CD14-positive monocyte (primary cell): Measurements from ENCODE around the gene SSR3. TPM values are rescaled to one million over a fixed set of nuclear protein-coding genes. Genes with fewer than 3 reads are reported as not detected.

Experiments
- DNase-seq, 3 donors: peaks; one replicate each; pipeline ENCODE4 v3.0.0-alpha.2; 2011 to 2022
- H2AFZ ChIP-seq: 2 replicates; pipeline ENCODE4 v1.6.0; 2012; ENCODE audit warnings: mild to moderate bottlenecking, low read depth, low read length, inconsistent platforms; ENCODE audit not compliant: insufficient read depth, poor library complexity, severe bottlenecking
- H3K27ac ChIP-seq, 2 donors: 1 replicate in 1 of 2; 2 replicates in 1 of 2; pipeline ENCODE4 v1.5.1; 2012 to 2013; ENCODE audit warnings: low read length in 2 of 2, control low read depth in 1 of 2, inconsistent platforms in 1 of 2, low read depth in 1 of 2, mild to moderate bottlenecking in 1 of 2
- H3K27me3 ChIP-seq, 2 donors: one replicate each; pipeline versions ENCODE4 v1.6.0 to v1.6.1; 2011 to 2013; ENCODE audit warnings: low read length in 2 of 2; ENCODE audit not compliant: control insufficient read depth in 2 of 2, insufficient read depth in 2 of 2
- H3K36me3 ChIP-seq, 2 donors: replicated peaks in 1 of 2; 1 replicate in 1 of 2; 2 replicates in 1 of 2; pipeline versions ENCODE4 v1.5.1 to v1.6.1; 2012 to 2013; ENCODE audit warnings: low read length in 2 of 2, control low read depth in 1 of 2, inconsistent platforms in 1 of 2, mild to moderate bottlenecking in 1 of 2; ENCODE audit not compliant: insufficient read depth in 2 of 2, control insufficient read depth in 1 of 2
- H3K4me1 ChIP-seq, 2 donors: 1 replicate in 1 of 2; 2 replicates in 1 of 2; pipeline versions ENCODE4 v1.5.1 to v1.6.1; 2012 to 2013; ENCODE audit warnings: low read length in 2 of 2, control low read depth in 1 of 2, inconsistent platforms in 1 of 2, mild to moderate bottlenecking in 1 of 2, moderate library complexity in 1 of 2; ENCODE audit not compliant: insufficient read depth in 2 of 2, control insufficient read depth in 1 of 2
- H3K4me2 ChIP-seq: replicated peaks from 2 replicates; pipeline ENCODE3; 2012; ENCODE audit warnings: low read length, moderate library complexity, mild to moderate bottlenecking; ENCODE audit not compliant: poor library complexity, severe bottlenecking; ENCODE audit errors: extremely low read depth
- H3K4me3 ChIP-seq, 3 experiments: fragments of 200-600 bp in 1 of 3; sonication (generic) in 1 of 3; replicated peaks in 1 of 3; 1 replicate in 2 of 3; 2 replicates in 1 of 3; pipeline ENCODE4 v1.5.1; 2011 to 2013; ENCODE audit warnings: low read length in 3 of 3, mild to moderate bottlenecking in 3 of 3, control low read depth in 2 of 3, low read depth in 2 of 3, inconsistent platforms in 1 of 3, moderate library complexity in 1 of 3
- H3K79me2 ChIP-seq: 2 replicates; pipeline ENCODE4 v1.6.0; 2012; ENCODE audit warnings: mild to moderate bottlenecking, control low read depth, inconsistent platforms, low read length, moderate library complexity; ENCODE audit not compliant: insufficient read depth
- H3K9ac ChIP-seq: 2 replicates; pipeline ENCODE4 v1.6.0; 2017; ENCODE audit warnings: low read length, mild to moderate bottlenecking; ENCODE audit not compliant: insufficient read depth, poor library complexity, severe bottlenecking
- H3K9me3 ChIP-seq, 2 donors: replicated peaks in 1 of 2; 1 replicate in 1 of 2; 2 replicates in 1 of 2; pipeline versions ENCODE4 v1.5.1 to v1.6.1; 2012 to 2013; ENCODE audit warnings: low read length in 2 of 2, control low read depth in 1 of 2; ENCODE audit not compliant: control insufficient read depth in 1 of 2, insufficient read depth in 1 of 2
- H4K20me1 ChIP-seq: 2 replicates; pipeline ENCODE4 v1.6.0; 2012; ENCODE audit warnings: mild to moderate bottlenecking, low read length, control low read depth, moderate library complexity; ENCODE audit not compliant: insufficient read depth
- H3K27ac Mint-ChIP-seq, 7 donors: one replicate each; pipeline ENCODE4 v1.8.0; 2020; ENCODE audit warnings: mild to moderate bottlenecking in 7 of 7, mixed read lengths in 7 of 7, moderate library complexity in 6 of 7, inconsistent platforms in 2 of 7
- H3K27me3 Mint-ChIP-seq, 3 donors: one replicate each; pipeline ENCODE4 v1.8.0; 2021 to 2022; ENCODE audit warnings: low read depth in 3 of 3, mild to moderate bottlenecking in 3 of 3, mixed read lengths in 3 of 3, moderate library complexity in 3 of 3, inconsistent platforms in 1 of 3
- H3K36me3 Mint-ChIP-seq, 2 donors: one replicate each; pipeline ENCODE4 v1.8.0; 2020; ENCODE audit warnings: mixed read lengths in 2 of 2, inconsistent platforms in 1 of 2, mild to moderate bottlenecking in 1 of 2
- H3K4me1 Mint-ChIP-seq: one replicate; pipeline ENCODE4 v1.8.0; 2020; ENCODE audit warnings: mild to moderate bottlenecking, mixed read lengths
- H3K4me3 Mint-ChIP-seq, 2 donors: one replicate each; pipeline ENCODE4 v1.8.0; 2020; ENCODE audit warnings: mild to moderate bottlenecking in 2 of 2, mixed read lengths in 2 of 2, moderate library complexity in 1 of 2
- H3K9me3 Mint-ChIP-seq, 7 donors: one replicate each; pipeline ENCODE4 v1.8.0; 2020 to 2022; ENCODE audit warnings: mixed read lengths in 7 of 7, mild to moderate bottlenecking in 6 of 7, moderate library complexity in 6 of 7, inconsistent platforms in 2 of 7
- CTCF ChIP-seq: fragments of 200-600 bp; IDR thresholded peaks from one replicate; pipeline ENCODE4 v1.8.0; 2022; ENCODE audit warnings: antibody characterized with exemption, mild to moderate bottlenecking
- WGBS: methylation state at CpG from one replicate; pipeline ENCODE4 v1.1.5; 2013; ENCODE audit warnings: missing lambda C conversion rate; ENCODE audit not compliant: insufficient coverage; 5-methylcytosine and 5-hydroxymethylcytosine counted together
- intact Hi-C, 2 donors: fragments of 100-400 bp; cut with micrococcal nuclease; formaldehyde crosslinking; loops; one replicate each; pipeline versions ENCODE4 v1.15.0 to v1.15.1; 2023
- polyA plus RNA-seq, 3 donors: library from polyadenylated mRNA; depleted of rRNA in 1 of 3; unstranded in 2 of 3; stranded (reverse) in 1 of 3; fragments of 300-500 nt in 2 of 3; fragments of >200 nt in 1 of 3; fragmentation: Illumina TruSeq in 2 of 3; gene quantifications; 1 replicate in 2 of 3; 2 replicates in 1 of 3; pipeline ENCODE4 v1.2.3, GENCODE V29; 2012 to 2021

Gene SSR3
- polyA plus RNA-seq, 3 donors = 46.6 to 243 (median 230) TPM

- Mint-ChIP-seq H3K4me1 (peaks cover 36% of the 10 kb centered on the region), H3K4me3 (peak overlapping the region; percentile 96 to 98), H3K36me3 (peaks cover 35 to 40% of the 10 kb centered on the region in 2 donors), H3K27ac (peak overlapping the region in 5 of 7 donors; percentile 5 to 96 (median 94)), H3K9me3 (peaks cover 0 to 2% (median 0%) of the 10 kb centered on the region in 7 donors), H3K27me3 (peaks cover 0 to 3% (median 2%) of the 10 kb centered on the region in 3 donors)
- Histone ChIP-seq H3K4me1 (peaks cover 18 to 28% of the 10 kb centered on the region in 2 donors), H3K79me2 (peaks cover 61% of the 10 kb centered on the region), H3K4me2 (peak overlapping the region; percentile 88), H4K20me1 (peaks cover 41% of the 10 kb centered on the region), H3K36me3 (peaks cover 32 to 43% of the 10 kb centered on the region in 2 donors), H3K9me3 (no peaks in the 10 kb centered on the region), H3K27ac (peak overlapping the region in 1 of 2 donors; percentile 93), H3K9ac (peak overlapping the region; percentile 85), H2AFZ (peak overlapping the region; percentile 15), H3K4me3 (peak overlapping the region; percentile 71 to 92 (median 72)), H3K27me3 (no peaks in the 10 kb centered on the region)
- intact Hi-C loops = loop anchor here (5.0 to 10.0 kb wide), 5 partner anchors 51 to 591 kb away; partner anchors contain the start of gene TIPARP (in 1 of the 2)
- DNase-seq = peak in 1 of 3 donors; percentile 51
- 18% methylated on average over 4 of the region's 11 CpGs for WGBS
- TF ChIP-seq CTCF = no peak
Observed at GRCh38 chr3:156553705-156554356, 1.1 kb downstream of the SSR3 start.

- TF ChIP-seq CTCF = no peak
- Histone ChIP-seq H3K9me3 (no peaks in the 10 kb centered on the region), H3K9ac (peak overlapping the region; percentile 85), H3K27ac (peak overlapping the region in 1 of 2 donors; percentile 93), H2AFZ (no peak overlapping the region), H3K4me1 (peaks cover 18 to 28% of the 10 kb centered on the region in 2 donors), H3K27me3 (no peaks in the 10 kb centered on the region), H4K20me1 (peaks cover 46% of the 10 kb centered on the region), H3K4me2 (peak overlapping the region; percentile 88), H3K36me3 (peaks cover 41 to 51% of the 10 kb centered on the region in 2 donors), H3K79me2 (peaks cover 70% of the 10 kb centered on the region), H3K4me3 (peak overlapping the region in 1 of 3 experiments; percentile 92)
- H3K9me3 Mint-ChIP-seq = peaks cover 0 to 2% (median 0%) of the 10 kb centered on the region in 7 donors
- peak overlapping the region in 3 of 7 donors; percentile 30 to 68 (median 30) for H3K27ac Mint-ChIP-seq
- peaks cover 42 to 49% of the 10 kb centered on the region in 2 donors for H3K36me3 Mint-ChIP-seq
- H3K4me1 Mint-ChIP-seq = peaks cover 36% of the 10 kb centered on the region
- intact Hi-C loops = loop anchor here (5.0 to 10.0 kb wide), 5 partner anchors 52 to 592 kb away; partner anchors contain the start of gene TIPARP (in 1 of the 2)
- no peak overlapping the region for H3K4me3 Mint-ChIP-seq
- no peak for DNase-seq
- H3K27me3 Mint-ChIP-seq = peaks cover 0 to 3% (median 2%) of the 10 kb centered on the region in 3 donors
- WGBS = no CpG with 5 or more reads among the region's 2 CpGs
Observed at GRCh38 chr3:156552973-156553372, 1.9 kb downstream of the SSR3 start.
